HCT116 (cell line): ENCODE measurements around the gene ARID5A.

Experiments
- EZH2phosphoT487 ChIP-seq: fragments of 200-600 bp; IDR thresholded peaks from 2 replicates; pipeline ENCODE4 v1.6.1; 2018; ENCODE audit warnings: antibody characterized with exemption, borderline replicate concordance
- JUND ChIP-seq: IDR thresholded peaks from 2 replicates; pipeline ENCODE4 v1.6.1; 2012
- POLR2A ChIP-seq: IDR thresholded peaks from 2 replicates; pipeline ENCODE4 v1.7.0; 2011; ENCODE audit warnings: borderline replicate concordance; ENCODE audit not compliant: insufficient read depth, insufficient read length; ENCODE audit errors: extremely low read depth
- POLR2AphosphoS5 ChIP-seq: IDR thresholded peaks from 2 replicates; pipeline ENCODE4 v1.6.1; 2011; ENCODE audit warnings: mild to moderate bottlenecking, low read depth, low read length, moderate library complexity
- YY1 ChIP-seq: IDR thresholded peaks from 2 replicates; pipeline ENCODE4 v1.6.1; 2011; ENCODE audit warnings: low read length, low read depth, moderate library complexity, mild to moderate bottlenecking; ENCODE audit not compliant: insufficient replicate concordance; ENCODE audit errors: extremely low read depth
- TF ChIP-seq, protein P1 (sequence below): IDR thresholded peaks from 2 replicates; pipeline ENCODE4 v1.6.1; 2012; ENCODE audit warnings: low read depth
- TF ChIP-seq, protein P2 (sequence below), 3 experiments: fragments of 200-600 bp in 1 of 3; sonication (generic) in 1 of 3; IDR thresholded peaks in 2 of 3; conservative IDR thresholded peaks in 1 of 3; 2 replicates each; pipeline ENCODE4 v1.5.1; 2012 to 2017; ENCODE audit warnings: low read depth in 2 of 3, low read length in 2 of 3, antibody characterized with exemption in 1 of 3, borderline replicate concordance in 1 of 3, control low read depth in 1 of 3, mild to moderate bottlenecking in 1 of 3, mixed read lengths in 1 of 3, mixed run types in 1 of 3, moderate library complexity in 1 of 3; ENCODE audit not compliant: insufficient read depth in 1 of 3
- TF ChIP-seq, protein P3 (sequence below): IDR thresholded peaks from 2 replicates; pipeline ENCODE4 v1.6.1; 2011; ENCODE audit warnings: mild to moderate bottlenecking, low read length, moderate library complexity; ENCODE audit not compliant: insufficient replicate concordance; ENCODE audit errors: extremely low read depth

DNA sequence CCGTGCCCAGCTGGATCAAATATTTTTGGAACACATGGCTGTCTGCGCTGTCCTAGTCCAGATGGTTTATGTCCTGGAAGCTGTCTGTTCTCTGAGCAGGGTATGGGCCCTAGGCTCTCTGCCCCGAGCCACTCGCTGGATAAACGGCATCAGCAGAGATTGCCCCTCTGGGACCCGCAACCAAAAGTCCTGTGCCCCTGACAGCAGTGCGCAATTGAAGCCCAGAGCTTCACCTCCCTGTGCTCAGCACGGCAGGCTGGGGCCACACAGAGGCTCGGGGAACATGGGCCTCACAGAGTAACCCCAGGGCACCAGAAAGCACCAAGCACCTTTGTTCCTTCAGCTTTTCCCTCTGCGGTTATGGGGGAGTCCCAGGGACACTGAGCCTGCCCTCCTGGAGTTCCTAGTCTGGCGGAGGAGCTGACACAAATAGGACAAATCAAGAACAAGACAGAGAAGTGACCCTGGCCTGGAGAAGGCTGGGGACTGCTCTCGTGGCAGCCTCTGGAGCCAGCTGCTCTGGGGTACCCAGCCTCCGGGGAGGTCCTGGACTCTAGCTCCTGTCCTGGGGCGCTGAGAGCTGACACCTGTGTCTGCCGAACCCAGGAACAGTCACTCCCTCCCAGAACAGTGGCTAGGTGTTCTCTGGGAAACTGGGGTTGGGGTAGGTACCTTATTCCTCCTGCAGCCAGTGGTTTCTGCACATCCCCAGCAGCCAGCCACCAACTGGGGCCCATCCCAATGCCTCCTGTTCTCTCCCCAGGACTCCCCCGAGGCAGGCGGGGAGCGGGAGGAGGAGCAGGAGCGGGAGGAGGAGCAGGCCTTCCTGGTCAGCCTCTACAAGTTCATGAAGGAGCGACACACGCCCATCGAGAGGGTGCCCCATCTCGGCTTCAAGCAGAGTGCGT, 12.3 kb downstream of the ARID5A start:
- TF ChIP-seq POLR2AphosphoS5 (no peak), POLR2A (no peak), YY1 (no peak), EZH2phosphoT487 (no peak), JUND (no peak)
- TF ChIP-seq, protein P1, sequence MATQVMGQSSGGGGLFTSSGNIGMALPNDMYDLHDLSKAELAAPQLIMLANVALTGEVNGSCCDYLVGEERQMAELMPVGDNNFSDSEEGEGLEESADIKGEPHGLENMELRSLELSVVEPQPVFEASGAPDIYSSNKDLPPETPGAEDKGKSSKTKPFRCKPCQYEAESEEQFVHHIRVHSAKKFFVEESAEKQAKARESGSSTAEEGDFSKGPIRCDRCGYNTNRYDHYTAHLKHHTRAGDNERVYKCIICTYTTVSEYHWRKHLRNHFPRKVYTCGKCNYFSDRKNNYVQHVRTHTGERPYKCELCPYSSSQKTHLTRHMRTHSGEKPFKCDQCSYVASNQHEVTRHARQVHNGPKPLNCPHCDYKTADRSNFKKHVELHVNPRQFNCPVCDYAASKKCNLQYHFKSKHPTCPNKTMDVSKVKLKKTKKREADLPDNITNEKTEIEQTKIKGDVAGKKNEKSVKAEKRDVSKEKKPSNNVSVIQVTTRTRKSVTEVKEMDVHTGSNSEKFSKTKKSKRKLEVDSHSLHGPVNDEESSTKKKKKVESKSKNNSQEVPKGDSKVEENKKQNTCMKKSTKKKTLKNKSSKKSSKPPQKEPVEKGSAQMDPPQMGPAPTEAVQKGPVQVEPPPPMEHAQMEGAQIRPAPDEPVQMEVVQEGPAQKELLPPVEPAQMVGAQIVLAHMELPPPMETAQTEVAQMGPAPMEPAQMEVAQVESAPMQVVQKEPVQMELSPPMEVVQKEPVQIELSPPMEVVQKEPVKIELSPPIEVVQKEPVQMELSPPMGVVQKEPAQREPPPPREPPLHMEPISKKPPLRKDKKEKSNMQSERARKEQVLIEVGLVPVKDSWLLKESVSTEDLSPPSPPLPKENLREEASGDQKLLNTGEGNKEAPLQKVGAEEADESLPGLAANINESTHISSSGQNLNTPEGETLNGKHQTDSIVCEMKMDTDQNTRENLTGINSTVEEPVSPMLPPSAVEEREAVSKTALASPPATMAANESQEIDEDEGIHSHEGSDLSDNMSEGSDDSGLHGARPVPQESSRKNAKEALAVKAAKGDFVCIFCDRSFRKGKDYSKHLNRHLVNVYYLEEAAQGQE, result no peak
- TF ChIP-seq, protein P2, sequence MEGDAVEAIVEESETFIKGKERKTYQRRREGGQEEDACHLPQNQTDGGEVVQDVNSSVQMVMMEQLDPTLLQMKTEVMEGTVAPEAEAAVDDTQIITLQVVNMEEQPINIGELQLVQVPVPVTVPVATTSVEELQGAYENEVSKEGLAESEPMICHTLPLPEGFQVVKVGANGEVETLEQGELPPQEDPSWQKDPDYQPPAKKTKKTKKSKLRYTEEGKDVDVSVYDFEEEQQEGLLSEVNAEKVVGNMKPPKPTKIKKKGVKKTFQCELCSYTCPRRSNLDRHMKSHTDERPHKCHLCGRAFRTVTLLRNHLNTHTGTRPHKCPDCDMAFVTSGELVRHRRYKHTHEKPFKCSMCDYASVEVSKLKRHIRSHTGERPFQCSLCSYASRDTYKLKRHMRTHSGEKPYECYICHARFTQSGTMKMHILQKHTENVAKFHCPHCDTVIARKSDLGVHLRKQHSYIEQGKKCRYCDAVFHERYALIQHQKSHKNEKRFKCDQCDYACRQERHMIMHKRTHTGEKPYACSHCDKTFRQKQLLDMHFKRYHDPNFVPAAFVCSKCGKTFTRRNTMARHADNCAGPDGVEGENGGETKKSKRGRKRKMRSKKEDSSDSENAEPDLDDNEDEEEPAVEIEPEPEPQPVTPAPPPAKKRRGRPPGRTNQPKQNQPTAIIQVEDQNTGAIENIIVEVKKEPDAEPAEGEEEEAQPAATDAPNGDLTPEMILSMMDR (IDR thresholded peaks at IDR 0.05 in 2 of 3, conservative IDR thresholded peaks at IDR 0.05 in 1 of 3; ENCODE audit: borderline replicate concordance in 1 of 3, insufficient read depth in 1 of 3, low read depth in 2 of 3, low read length in 2 of 3), result no peak
- TF ChIP-seq, protein P3, sequence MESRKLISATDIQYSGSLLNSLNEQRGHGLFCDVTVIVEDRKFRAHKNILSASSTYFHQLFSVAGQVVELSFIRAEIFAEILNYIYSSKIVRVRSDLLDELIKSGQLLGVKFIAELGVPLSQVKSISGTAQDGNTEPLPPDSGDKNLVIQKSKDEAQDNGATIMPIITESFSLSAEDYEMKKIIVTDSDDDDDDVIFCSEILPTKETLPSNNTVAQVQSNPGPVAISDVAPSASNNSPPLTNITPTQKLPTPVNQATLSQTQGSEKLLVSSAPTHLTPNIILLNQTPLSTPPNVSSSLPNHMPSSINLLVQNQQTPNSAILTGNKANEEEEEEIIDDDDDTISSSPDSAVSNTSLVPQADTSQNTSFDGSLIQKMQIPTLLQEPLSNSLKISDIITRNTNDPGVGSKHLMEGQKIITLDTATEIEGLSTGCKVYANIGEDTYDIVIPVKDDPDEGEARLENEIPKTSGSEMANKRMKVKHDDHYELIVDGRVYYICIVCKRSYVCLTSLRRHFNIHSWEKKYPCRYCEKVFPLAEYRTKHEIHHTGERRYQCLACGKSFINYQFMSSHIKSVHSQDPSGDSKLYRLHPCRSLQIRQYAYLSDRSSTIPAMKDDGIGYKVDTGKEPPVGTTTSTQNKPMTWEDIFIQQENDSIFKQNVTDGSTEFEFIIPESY, result no peak
